PC-9 (cell line): ENCODE data around the gene INTS3. TPM values are rescaled to one million over a fixed set of nuclear protein-coding genes. Genes with fewer than 3 reads are reported as not detected.

Source experiments
- BruUV-seq: library from RNA; stranded (reverse); fragments of 400-500 nt; replicated peaks from 2 replicates; lab custom pipeline; 2021; lab: Mats Ljungman, UMichigan
- CTCF ChIA-PET: fragments of 300-600 bp; sonication (Branson Sonifier 250); formaldehyde crosslinking; loops from one replicate; lab custom pipeline; 2022; ENCODE audit warnings: antibody characterized with exemption; lab: Charles Lee
- POLR2A ChIA-PET: fragments of 300-600 bp; sonication (Branson Sonifier 250); formaldehyde crosslinking; loops from one replicate; lab custom pipeline; 2022; ENCODE audit warnings: antibody characterized with exemption; ENCODE audit not compliant: unreplicated experiment; lab: Charles Lee
- DNase-seq, 2 experiments: peaks; one replicate each; pipeline versions ENCODE4 v3.0.0 to v3.0.0-alpha.2; 2015 to 2022; ENCODE audit warnings: mixed read lengths in 1 of 2
- H2AFZ ChIP-seq: fragments of 200-600 bp; sonication (generic); 2 replicates; pipeline ENCODE4 v1.8.1; 2017; ENCODE audit warnings: antibody characterized with exemption
- H3F3A ChIP-seq: fragments of 200-600 bp; sonication (generic); 2 replicates; pipeline ENCODE4 v1.8.1; 2017; ENCODE audit warnings: antibody characterized with exemption, mild to moderate bottlenecking, low read depth; ENCODE audit not compliant: insufficient read depth
- H3K27ac ChIP-seq: fragments of 200-600 bp; sonication (generic); 2 replicates; pipeline ENCODE4 v1.6.1; 2016; ENCODE audit warnings: mixed run types
- H3K27me3 ChIP-seq: fragments of 200-600 bp; sonication (generic); 2 replicates; pipeline ENCODE4 v1.6.1; 2016; ENCODE audit warnings: low read depth, mixed run types; ENCODE audit not compliant: insufficient read depth
- H3K36me3 ChIP-seq: fragments of 200-600 bp; sonication (generic); 2 replicates; pipeline ENCODE4 v1.6.1; 2016; ENCODE audit warnings: low read depth, mixed run types
- H3K4me1 ChIP-seq: fragments of 200-600 bp; sonication (generic); replicated peaks from 2 replicates; pipeline ENCODE4 v1.6.1; 2016; ENCODE audit warnings: mixed run types; ENCODE audit not compliant: insufficient read depth
- H3K4me2 ChIP-seq: fragments of 200-600 bp; sonication (generic); 2 replicates; pipeline ENCODE4 v1.6.1; 2017; ENCODE audit warnings: mixed run types
- H3K4me3 ChIP-seq: fragments of 200-600 bp; sonication (generic); 2 replicates; pipeline ENCODE4 v1.6.1; 2016; ENCODE audit warnings: mixed run types
- H3K79me2 ChIP-seq: fragments of 200-600 bp; sonication (generic); 2 replicates; pipeline ENCODE4 v1.6.1; 2017; ENCODE audit warnings: low read depth, mixed run types
- H3K9me2 ChIP-seq: fragments of 200-600 bp; sonication (generic); 2 replicates; pipeline ENCODE4 v1.8.1; 2017; ENCODE audit warnings: mild to moderate bottlenecking; ENCODE audit not compliant: insufficient read depth
- H3K9me3 ChIP-seq: fragments of 200-600 bp; sonication (generic); 2 replicates; pipeline ENCODE4 v1.8.1; 2016; ENCODE audit warnings: low read depth; ENCODE audit not compliant: insufficient read depth
- H4K20me1 ChIP-seq: fragments of 200-600 bp; sonication (generic); 2 replicates; pipeline ENCODE4 v1.8.1; 2017; ENCODE audit not compliant: insufficient read depth
- EZH2 ChIP-seq: fragments of 200-600 bp; sonication (generic); IDR thresholded peaks from 2 replicates; pipeline ENCODE4 v1.8.0; 2017; ENCODE audit warnings: antibody characterized with exemption, low read depth
- intact Hi-C: fragments of 100-400 bp; cut with micrococcal nuclease; formaldehyde crosslinking; loops from one replicate; pipeline ENCODE4 v1.10.0; 2022; ENCODE audit not compliant: unreplicated experiment
- total RNA-seq: library from RNA; stranded (reverse); gene quantifications from 2 replicates; pipeline ENCODE4 v1.2.3, GENCODE V29; 2021
- TF ChIP-seq, protein P1 (sequence below): fragments of 200-600 bp; sonication (generic); conservative IDR thresholded peaks from 2 replicates; pipeline ENCODE4 v1.6.1; 2017; ENCODE audit warnings: mixed run types, antibody characterized with exemption, mild to moderate bottlenecking, moderate library complexity

Gene INTS3
- total RNA-seq, 1 experiment from 2014 or later, result 91.7 TPM

DNA sequence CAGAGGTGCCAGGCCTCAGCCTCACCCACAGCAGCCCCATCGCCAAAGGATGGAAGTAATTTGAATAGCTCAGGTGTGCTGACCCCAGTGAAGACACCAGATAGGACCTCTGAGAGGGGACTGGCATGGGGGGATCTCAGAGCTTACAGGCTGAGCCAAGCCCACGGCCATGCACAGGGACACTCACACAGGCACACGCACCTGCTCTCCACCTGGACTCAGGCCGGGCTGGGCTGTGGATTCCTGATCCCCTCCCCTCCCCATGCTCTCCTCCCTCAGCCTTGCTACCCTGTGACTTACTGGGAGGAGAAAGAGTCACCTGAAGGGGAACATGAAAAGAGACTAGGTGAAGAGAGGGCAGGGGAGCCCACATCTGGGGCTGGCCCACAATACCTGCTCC, 34.4 kb upstream of the INTS3 start:
- BruUV-seq, result no TSS peak
- POLR2A ChIA-PET, result no interaction called here
- Histone ChIP-seq H3K4me3 (no peak overlapping the region), H3K79me2 (no peaks in the 10 kb centered on the region), H2AFZ (no peak overlapping the region), H3K9me3 (no peaks in the 10 kb centered on the region), H3K27me3 (no peaks in the 10 kb centered on the region), H3K9me2 (no peaks in the 10 kb centered on the region), H3K4me2 (no peak overlapping the region), H3K4me1 (peaks cover 25% of the 10 kb centered on the region), H3F3A (peaks cover 6% of the 10 kb centered on the region; the same call in 1 of the 2 replicates), H3K27ac (no peak overlapping the region), H4K20me1 (no peaks in the 10 kb centered on the region), H3K36me3 (no peaks in the 10 kb centered on the region)
- intact Hi-C loops, result no loop called here
- no peak for DNase-seq
- TF ChIP-seq, protein P1, sequence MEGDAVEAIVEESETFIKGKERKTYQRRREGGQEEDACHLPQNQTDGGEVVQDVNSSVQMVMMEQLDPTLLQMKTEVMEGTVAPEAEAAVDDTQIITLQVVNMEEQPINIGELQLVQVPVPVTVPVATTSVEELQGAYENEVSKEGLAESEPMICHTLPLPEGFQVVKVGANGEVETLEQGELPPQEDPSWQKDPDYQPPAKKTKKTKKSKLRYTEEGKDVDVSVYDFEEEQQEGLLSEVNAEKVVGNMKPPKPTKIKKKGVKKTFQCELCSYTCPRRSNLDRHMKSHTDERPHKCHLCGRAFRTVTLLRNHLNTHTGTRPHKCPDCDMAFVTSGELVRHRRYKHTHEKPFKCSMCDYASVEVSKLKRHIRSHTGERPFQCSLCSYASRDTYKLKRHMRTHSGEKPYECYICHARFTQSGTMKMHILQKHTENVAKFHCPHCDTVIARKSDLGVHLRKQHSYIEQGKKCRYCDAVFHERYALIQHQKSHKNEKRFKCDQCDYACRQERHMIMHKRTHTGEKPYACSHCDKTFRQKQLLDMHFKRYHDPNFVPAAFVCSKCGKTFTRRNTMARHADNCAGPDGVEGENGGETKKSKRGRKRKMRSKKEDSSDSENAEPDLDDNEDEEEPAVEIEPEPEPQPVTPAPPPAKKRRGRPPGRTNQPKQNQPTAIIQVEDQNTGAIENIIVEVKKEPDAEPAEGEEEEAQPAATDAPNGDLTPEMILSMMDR, result no peak
- TF ChIP-seq EZH2, result no peak
- CTCF ChIA-PET, result no interaction called here

DNA sequence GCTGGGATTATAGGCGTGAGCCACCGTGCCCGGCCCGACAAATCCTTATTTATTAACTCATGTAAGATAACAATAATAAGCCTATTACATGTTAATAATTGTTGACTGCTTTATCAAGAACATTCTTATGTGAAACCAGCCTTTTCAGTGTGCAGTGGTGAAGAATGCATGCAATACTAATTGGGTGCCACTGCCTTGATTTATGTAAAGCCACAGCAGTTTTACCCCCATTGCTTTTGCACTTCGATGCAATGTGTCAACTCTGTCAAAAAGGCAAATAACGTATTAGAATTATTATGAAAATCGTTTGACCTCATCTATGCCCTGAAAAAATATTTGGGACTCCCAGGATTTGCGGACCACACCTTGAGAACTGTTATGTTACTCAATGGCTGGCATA, 31.1 kb upstream of the INTS3 start:
- H2AFZ ChIP-seq, result no peak overlapping the region
- TF ChIP-seq, protein P1, result no peak
- no peak for TF ChIP-seq EZH2
- POLR2A ChIA-PET, result no interaction called here
- CTCF ChIA-PET, result interaction anchor here (0.6 kb wide), 2 partner anchors 12 to 343 kb away, joined by 3 read pairs; no protein-coding TSS in a partner anchor
- no peaks in the 10 kb centered on the region for H3K27me3 ChIP-seq
- H3K9me3 ChIP-seq, result no peaks in the 10 kb centered on the region
- no peaks in the 10 kb centered on the region for H4K20me1 ChIP-seq
- no TSS peak for BruUV-seq
- H3K27ac ChIP-seq, result peak overlapping the region; percentile 38; the same call in 1 of the 2 replicates
- H3K79me2 ChIP-seq, result no peaks in the 10 kb centered on the region
- intact Hi-C loops, result no loop called here
- no peak overlapping the region for H3K4me3 ChIP-seq
- no peaks in the 10 kb centered on the region for H3K36me3 ChIP-seq
- peak overlapping the region; percentile 50 for H3K4me2 ChIP-seq
- H3K9me2 ChIP-seq, result no peaks in the 10 kb centered on the region
- peaks cover 33% of the 10 kb centered on the region for H3K4me1 ChIP-seq
- DNase-seq, result no peak
- H3F3A ChIP-seq, result peaks cover 16% of the 10 kb centered on the region; the same call in 1 of the 2 replicates

DNA sequence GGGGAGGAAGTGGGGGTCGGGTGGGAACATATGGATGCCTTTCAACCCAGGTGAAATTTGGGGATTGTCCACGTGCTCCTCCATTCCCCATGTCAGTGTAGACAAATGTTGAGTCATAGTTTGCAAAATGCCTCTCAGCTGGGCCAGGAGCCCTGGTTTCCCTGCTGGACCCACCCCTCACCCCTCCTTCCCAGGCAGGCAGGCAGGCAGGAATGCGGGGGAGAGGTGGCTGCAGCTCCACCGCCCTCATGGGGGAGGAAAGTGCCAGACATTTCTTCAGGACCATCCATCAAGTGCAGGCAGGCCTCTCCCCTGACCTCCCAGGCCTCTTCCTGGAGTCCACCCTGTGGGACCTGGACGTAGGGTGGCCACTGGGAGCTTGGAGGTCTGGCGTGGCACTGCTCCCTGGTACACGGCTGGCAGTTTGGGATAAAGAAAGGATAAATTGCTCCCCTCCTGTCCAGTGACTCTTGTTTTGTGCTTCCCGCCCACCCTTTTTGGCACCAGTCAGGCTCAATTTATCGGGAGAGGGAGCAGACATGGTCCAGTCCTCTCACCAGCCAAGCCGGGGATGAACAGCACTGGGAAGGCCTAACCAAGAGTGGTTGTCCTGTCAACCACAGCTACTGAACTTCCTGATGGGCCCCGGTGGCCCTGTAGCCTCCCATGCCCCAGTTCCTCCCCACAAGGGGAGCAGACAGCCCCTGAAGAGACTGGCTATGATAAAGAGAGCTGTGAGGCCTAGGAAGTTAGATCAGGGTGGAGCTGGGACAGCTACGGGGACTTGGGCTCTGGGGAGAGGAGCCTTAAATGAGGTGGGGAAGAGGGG, 30.4 kb upstream of the INTS3 start:
- H2AFZ ChIP-seq, result peak overlapping the region; percentile 42; the same call in 1 of the 2 replicates

More for the DNA sequence above, 30.4 kb upstream of the INTS3 start:
- POLR2A ChIA-PET, result interaction anchor here (0.7 kb wide), 1 partner anchor 131 kb away, joined by 3 read pairs; no protein-coding TSS in a partner anchor
- intact Hi-C loops, result no loop called here
- Histone ChIP-seq H3F3A (peaks cover 16% of the 10 kb centered on the region; the same call in 1 of the 2 replicates), H3K27ac (peak overlapping the region; percentile 54), H3K36me3 (no peaks in the 10 kb centered on the region), H3K4me3 (no peak overlapping the region), H3K4me2 (peak overlapping the region; percentile 50), H3K4me1 (peaks cover 33% of the 10 kb centered on the region), H3K9me3 (no peaks in the 10 kb centered on the region), H4K20me1 (no peaks in the 10 kb centered on the region), H3K9me2 (no peaks in the 10 kb centered on the region), H3K79me2 (no peaks in the 10 kb centered on the region), H3K27me3 (no peaks in the 10 kb centered on the region)
- BruUV-seq, result no TSS peak
- peak; percentile 51 to 65 for DNase-seq
- CTCF ChIA-PET, result interaction anchor here (0.6 kb wide), 2 partner anchors 12 to 344 kb away, joined by 3 read pairs; no protein-coding TSS in a partner anchor
- TF ChIP-seq EZH2, result no peak
- TF ChIP-seq, protein P1, result no peak
